Kidney (tissue), 14 donors: ENCODE data around the gene C16orf74. TPM values are rescaled to one million over a fixed set of nuclear protein-coding genes. Genes with fewer than 3 reads are reported as not detected.

Experiments
- DNase-seq, 5 donors: peaks; one replicate each; pipeline ENCODE4 v3.0.0-alpha.2; 2013 to 2020
- FAIRE-seq: peaks from 2 replicates; lab custom pipeline; 2012; peaks lifted over from hg19 to GRCh38; lab: Jason Lieb, UNC
- H3K27ac ChIP-seq, 2 donors: one replicate each; pipeline ENCODE4 v1.7.0; 2013; ENCODE audit warnings: low read depth in 2 of 2, low read length in 2 of 2, inconsistent platforms in 1 of 2
- H3K27me3 ChIP-seq: one replicate; pipeline ENCODE4 v1.7.1; 2013; ENCODE audit warnings: low read length, inconsistent platforms; ENCODE audit not compliant: control insufficient read depth, insufficient read depth
- H3K36me3 ChIP-seq, 3 donors: one replicate each; pipeline versions ENCODE4 v1.7.0 to v1.7.1; 2013; ENCODE audit warnings: low read length in 3 of 3, control low read depth in 1 of 3, inconsistent platforms in 1 of 3; ENCODE audit not compliant: insufficient read depth in 3 of 3, control insufficient read depth in 2 of 3
- H3K4me1 ChIP-seq, 3 donors: one replicate each; pipeline versions ENCODE4 v1.7.0 to v1.7.1; 2013; ENCODE audit warnings: low read length in 3 of 3, inconsistent platforms in 1 of 3, low read depth in 1 of 3; ENCODE audit not compliant: control insufficient read depth in 2 of 3, insufficient read depth in 2 of 3
- H3K4me3 ChIP-seq, 3 donors: one replicate each; pipeline versions ENCODE4 v1.7.0 to v1.8.1; 2013; ENCODE audit warnings: low read length in 3 of 3, control low read depth in 1 of 3, inconsistent platforms in 1 of 3
- H3K9ac ChIP-seq, 3 donors: one replicate each; pipeline versions ENCODE4 v1.7.0 to v1.7.1; 2013; ENCODE audit warnings: low read length in 3 of 3, control low read depth in 1 of 3, inconsistent platforms in 1 of 3
- H3K9me3 ChIP-seq, 3 donors: one replicate each; pipeline versions ENCODE4 v1.7.0 to v1.7.1; 2013; ENCODE audit warnings: low read length in 3 of 3, control low read depth in 1 of 3, inconsistent platforms in 1 of 3; ENCODE audit not compliant: control insufficient read depth in 2 of 3, insufficient read depth in 1 of 3
- CTCF ChIP-seq: IDR thresholded peaks from 3 replicates; pipeline ENCODE4 v1.5.1; 2012; ENCODE audit warnings: mild to moderate bottlenecking, moderate library complexity, borderline replicate concordance; ENCODE audit not compliant: insufficient read depth; ENCODE audit errors: extremely low read depth
- intact Hi-C: fragments of 100-400 bp; cut with DNase I; formaldehyde crosslinking; loops from one replicate; pipeline ENCODE4 v1.11.1; 2022
- polyA plus RNA-seq: library from polyadenylated mRNA; stranded (reverse); fragments of 350-450 nt; fragmentation: Illumina TruSeq; extraction: RNeasy Lipid Tissue Mini Kit (QIAGEN cat#74804); gene quantifications from one replicate; pipeline ENCODE4 v1.2.3, GENCODE V29; 2014; ENCODE audit warnings: low read depth, low replicate concordance; ENCODE audit not compliant: insufficient read depth
- total RNA-seq: library from RNA; stranded (reverse); fragmentation: NEBNext Ultra II Directional; extraction: Animal tissue kit (Norgen Biotek cat#: 25700); gene quantifications from one replicate; pipeline ENCODE4 v1.2.1, GENCODE V29; 2021
- donor health status: control.
- donor health status: control.
- donor health status: control.
- donor health status: control.
- donor health status: control.
- donor health status: DM: yes; HTN: yes; CAD: no.
- donor health status: Normal renal cell carcinoma (clear cell type).

The C16orf74 gene
- total and polyA plus RNA-seq, 2 donors from 2014 or later: 3.5 to 4.6 TPM

DNA sequence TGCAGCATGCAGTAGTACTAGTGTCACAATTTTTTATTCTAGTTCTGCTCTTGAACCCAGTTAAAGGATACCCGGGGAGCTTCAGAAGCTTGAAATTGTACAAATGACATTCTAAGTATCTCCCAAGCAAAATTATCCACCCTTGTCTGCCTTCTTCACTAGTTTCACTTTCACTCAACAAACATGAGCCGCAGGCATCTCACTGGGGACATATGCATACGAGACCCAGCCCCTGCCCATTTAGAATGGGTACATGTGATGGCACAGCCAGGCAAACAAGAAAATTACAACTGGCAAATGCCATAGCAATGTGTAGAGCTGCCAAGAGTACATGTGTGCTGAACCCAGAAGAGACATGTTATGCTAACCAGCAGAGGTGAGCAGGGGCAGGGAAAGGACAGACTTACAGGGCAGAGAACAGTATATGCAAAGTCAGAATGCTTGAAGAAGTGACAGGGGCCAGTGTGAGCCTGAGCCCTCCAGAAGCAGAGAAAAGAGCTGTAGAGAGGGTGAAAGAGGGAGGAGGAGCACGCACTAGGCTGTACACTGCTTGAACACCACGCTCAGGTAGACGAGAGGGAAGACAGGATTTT is 70.4 kb downstream of the C16orf74 start:
- peaks cover 0 to 7% (median 6%) of the 10 kb centered on the region in 3 donors for H3K4me1 ChIP-seq
- H3K9me3 ChIP-seq: no peaks in the 10 kb centered on the region
- H3K9ac ChIP-seq: no peak overlapping the region
- no peak overlapping the region for H3K27ac ChIP-seq
- H3K27me3 ChIP-seq: no peaks in the 10 kb centered on the region
- intact Hi-C loops: no loop called here
- TF ChIP-seq CTCF: no peak
- DNase-seq (no peak), FAIRE-seq (no peak)
- peaks cover 0 to 6% (median under 1%) of the 10 kb centered on the region in 3 donors for H3K36me3 ChIP-seq
- no peak overlapping the region for H3K4me3 ChIP-seq

GRCh38 chr16:85679870-85680269 is 71.0 kb downstream of the C16orf74 start:
- H3K27me3 ChIP-seq: no peaks in the 10 kb centered on the region
- FAIRE-seq (no peak), DNase-seq (peak in 1 of 5 donors; percentile 27)
- H3K36me3 ChIP-seq: peaks cover 0 to 6% (median 6%) of the 10 kb centered on the region in 3 donors
- no peak overlapping the region for H3K4me3 ChIP-seq
- H3K9me3 ChIP-seq: no peaks in the 10 kb centered on the region
- intact Hi-C loops: no loop called here
- no peak for TF ChIP-seq CTCF
- H3K9ac ChIP-seq: no peak overlapping the region
- peaks cover 0 to 7% (median 6%) of the 10 kb centered on the region in 3 donors for H3K4me1 ChIP-seq
- H3K27ac ChIP-seq: no peak overlapping the region

GRCh38 chr16:85678821-85679220 is 72.1 kb downstream of the C16orf74 start:
- Histone ChIP-seq H3K27ac (no peak overlapping the region), H3K9ac (no peak overlapping the region), H3K9me3 (no peaks in the 10 kb centered on the region), H3K4me1 (peaks cover 0 to 9% (median 7%) of the 10 kb centered on the region in 3 donors), H3K36me3 (peaks cover 0 to 17% (median 6%) of the 10 kb centered on the region in 3 donors), H3K27me3 (no peaks in the 10 kb centered on the region), H3K4me3 (no peak overlapping the region)
- intact Hi-C loops: no loop called here
- TF ChIP-seq CTCF: no peak
- FAIRE-seq (no peak), DNase-seq (no peak)
